Iris pigment epithelial cell (primary cell): ENCODE data around the gene GCK.

ENCODE experiments used
- DNase-seq: peaks from one replicate; pipeline ENCODE4 v3.0.0-alpha.2; 2011; ENCODE audit warnings: low read depth

The GCK gene

DNA sequence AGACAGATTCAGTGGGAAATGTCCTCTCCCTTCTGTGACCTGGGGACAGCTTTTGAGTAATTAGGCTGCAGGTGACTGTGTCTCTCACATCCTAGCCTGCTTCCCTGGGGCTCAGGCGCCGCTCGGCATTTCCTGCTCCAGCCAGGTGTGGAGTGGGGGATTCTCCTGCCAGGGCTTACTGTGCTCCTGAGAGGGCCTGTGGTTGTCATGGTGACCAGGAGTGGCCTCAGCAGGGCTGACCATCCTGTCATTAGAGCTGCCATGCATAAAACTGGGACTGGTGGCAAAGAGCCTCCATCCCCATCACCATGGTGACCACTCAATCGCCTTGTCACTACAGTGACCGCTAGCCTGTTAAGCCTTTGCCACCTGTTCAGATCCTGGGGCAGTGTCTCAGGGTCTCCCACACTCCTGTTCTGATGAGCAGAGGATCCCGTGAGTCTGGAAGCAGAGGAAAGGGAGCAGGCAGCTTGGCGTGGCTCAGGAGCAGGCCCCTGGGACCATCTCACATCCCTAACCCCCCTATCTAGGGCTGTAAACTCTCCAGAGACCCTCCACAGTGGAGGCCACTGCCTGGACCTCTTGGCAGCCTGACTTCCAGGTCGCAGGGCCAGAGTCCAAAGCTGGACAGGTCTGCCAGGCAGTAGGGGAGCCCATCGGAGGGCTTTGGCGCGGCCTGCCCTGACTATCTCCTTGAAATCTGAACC lies at the start of gene GCK:
Gene GCK (minus strand): TSS at position 154 of the 707 bp plus-strand sequence. CDS start 486 bp downstream, outside the sequence.
- no peak for DNase-seq

DNA sequence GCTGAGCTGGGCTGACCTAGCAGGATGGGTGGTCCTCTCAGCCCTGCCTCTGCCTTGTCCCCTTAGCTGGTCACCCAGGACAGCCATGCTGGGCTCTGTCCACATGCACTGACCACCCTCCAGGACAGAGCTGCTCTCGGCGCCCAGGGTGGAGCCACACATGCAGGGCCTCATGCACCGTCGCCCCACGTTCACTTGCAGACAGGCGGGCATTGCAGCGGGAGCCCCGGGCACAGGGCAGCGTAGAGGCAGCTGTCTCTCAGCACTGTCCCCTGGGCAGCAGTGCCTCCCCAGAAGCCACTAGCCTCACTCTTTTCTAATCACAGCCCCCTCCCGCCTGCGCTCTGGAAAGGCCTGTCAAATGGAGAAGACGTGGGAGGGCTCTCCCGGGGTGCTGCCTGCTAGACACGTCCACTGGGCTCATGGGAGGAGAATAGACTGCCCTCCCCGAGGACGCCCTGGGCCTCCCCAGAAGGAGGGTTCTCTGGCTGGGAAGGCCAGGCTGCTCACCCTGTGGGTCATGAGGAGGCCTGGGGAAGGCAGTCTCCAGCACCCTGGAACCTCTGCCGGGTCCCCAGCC lies 49.0 kb upstream of the GCK start:
- no peak for DNase-seq

DNA sequence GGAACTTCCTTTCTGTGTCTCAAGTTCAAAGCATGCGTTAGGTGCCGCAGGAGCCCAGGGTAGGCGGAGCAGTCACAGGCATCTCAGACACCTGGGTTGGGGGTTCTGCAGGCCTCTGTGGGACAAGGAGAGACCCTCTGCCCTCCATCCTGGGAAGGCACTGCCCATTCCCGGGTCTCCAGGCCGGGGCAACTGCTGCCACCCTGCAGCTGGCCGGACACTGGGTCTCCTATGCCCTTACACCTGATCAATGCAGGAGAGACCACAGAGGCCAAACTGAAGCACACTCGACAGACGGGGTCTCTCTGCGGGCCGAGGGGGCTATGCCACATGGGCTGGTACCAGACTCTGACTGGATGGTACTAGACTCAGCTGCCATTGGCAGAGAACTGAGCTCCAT lies 48.5 kb upstream of the GCK start:
- DNase-seq, result no peak

DNA sequence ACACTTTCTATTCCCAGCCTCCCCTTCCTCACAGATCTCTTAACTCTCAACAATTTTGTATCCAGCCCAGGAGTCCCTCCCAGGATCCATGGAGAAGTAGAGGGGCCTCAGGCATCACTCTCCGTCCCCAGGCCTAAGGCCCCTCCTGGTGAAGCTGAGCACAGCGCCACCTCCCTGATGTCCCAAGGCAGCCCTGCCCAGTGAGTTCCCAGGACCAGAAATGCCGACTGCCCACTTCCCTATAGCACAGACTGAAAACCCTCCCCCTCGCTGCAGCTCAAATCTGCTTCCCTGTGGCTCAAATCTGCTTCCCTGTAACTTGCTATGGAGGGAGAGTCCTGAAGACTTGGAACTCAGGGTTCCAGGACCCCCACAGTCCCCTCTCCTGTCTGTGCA lies 47.1 kb upstream of the GCK start:
- no peak for DNase-seq

DNA sequence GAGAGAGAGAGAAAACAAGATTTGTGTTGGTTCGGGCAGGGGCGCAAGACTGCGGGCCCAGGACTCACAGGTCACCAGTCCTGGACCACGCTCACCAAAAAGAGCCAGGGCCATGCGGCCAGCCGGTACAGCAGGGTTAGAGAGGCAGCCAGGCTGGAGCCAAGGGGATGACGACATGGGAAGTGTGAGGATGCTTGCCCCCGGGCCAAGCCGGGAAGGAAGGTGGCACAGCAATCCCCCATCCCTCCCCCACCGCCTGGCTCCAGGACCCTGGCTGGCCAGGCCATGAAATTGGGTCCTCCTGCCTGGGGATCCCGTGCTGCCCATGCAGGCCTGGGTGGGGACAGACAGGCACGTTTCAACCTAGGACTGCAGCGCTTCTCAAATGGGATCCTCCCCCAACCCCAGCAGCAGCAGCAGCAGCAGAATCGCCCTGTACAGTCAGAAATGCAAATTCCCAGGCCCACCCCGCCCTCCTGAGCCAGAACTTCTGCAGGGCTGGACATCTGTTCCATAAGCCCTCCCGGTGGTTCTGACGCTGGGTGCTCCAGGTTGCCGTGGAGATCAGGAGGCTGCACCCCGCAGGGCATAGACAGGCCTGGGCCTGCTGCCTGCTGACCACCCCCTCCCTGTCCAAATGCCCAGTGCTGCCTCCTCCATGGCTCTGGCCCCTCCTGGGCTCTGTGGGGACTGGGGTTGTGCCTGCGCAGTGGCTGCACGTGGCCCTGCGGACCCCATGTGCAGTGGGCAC lies 46.5 kb upstream of the GCK start:
- DNase-seq, result no peak

DNA sequence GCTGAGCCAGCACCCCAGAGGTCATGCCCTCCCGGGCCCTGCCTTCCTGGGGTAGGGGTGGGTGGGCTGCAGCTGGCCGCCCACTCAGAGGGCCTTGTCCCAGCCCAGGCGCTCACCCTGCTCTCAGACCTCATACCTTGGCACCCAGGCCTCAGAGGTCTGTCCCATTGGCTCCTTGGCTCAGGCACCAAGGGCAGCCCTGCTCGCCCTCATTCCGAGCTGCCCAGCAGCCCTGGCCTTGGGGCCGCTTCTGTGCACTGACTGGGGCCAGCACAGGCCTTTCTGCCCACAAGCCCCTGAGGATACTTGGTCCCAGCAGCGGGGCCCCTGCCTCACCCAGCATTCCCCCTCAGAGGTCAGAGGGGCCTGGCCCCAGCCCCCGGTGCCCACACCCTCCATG lies 45.8 kb upstream of the GCK start:
- DNase-seq, result no peak

DNA sequence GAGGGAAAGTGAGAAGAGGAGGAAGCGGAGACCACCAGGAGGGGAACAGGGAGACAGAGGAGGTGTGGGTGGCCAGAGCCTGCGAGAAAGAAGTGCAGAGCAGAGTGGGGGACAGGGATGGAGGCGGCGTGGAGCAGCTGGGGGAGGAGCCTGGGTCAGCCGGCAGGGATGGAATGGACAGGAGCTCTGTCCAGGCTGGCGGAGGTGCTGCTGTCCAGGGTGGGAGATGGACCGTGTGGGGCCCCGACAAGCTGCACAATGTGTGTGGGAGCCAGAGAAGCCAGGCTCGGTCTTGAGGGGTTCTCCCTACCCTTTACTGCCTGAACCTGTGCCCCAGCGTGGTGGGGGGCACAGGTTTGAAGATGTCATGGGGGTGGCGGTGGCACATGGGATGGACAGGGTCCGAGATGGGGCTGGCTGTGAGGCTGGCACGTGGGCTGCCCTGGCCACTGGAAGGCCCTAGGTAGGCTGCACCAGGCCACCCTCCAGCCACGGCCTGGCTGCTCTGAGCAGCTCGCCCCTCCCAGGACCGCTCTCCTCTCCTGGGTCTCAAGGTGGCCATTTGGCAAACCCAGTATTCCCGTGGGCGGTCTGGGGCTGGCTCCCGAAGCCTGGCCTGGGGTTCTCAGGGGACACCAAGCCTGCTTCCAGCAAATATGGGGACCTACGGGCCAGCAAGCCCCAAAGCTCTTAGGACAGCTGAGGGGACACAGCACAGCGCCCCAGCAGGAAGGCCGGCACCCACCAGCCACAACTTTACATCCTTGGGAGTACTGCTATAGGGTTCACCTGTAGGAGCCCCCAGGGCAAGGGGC lies 43.9 kb upstream of the GCK start:
- no peak for DNase-seq

DNA sequence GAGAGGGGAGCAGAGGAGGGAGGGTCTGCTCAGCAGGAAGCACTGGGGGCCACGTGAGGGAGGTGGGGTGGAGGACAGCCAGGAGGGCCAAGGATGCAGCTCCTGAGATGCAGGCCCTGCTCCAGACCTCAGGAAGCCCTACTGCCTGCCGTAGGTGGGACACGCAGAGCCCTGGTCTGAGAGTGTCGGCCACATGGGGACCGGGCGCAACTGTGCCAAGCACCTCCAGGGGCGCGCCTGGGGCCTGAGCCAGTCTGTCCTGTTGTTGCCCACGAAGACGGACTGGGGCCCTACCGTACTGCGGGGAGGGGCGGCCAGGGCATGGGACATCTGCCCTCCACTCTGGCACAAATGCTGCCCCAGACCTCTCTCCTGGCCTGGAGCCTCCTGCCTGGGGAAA lies 43.2 kb upstream of the GCK start:
- no peak for DNase-seq

DNA sequence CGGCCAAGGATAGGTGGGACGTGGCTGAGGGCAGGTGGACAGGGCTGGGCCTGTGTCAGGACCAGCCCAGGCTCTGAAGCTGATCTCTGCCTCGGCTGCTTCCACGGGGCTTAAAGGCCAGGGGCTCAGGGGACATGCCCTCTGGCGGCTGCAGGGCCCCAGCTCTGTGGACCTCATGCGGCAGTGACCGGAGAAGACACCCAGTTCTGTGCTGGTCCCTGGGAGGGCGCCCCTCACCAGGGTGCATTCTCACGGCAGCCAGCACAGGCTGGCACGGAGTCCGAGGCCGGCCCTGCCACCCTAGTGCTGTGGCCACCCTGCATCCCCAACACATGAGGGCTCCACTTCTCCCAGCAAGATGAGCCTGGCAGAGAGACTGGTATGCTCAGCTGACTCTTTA lies 41.8 kb upstream of the GCK start:
- no peak for DNase-seq

DNA sequence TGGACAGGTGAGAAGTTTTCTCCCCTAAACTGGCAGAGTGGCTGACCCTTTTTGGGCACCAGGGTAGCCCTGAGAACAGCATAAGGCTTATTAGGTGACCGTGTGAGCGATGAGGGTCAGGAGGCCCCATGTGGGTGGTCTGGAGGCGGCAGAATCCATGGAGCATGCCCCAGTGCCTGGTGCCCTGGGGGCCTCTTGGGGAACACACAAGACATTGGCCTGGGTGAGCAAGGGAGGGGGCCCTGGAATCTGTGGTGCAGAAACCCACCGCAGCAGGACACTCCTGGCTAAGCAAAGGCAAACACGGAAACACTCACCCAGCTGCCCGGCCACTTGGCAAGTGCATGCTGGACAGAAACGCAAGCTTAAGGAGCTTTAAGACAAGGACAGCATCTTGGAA lies 41.0 kb upstream of the GCK start:
- no peak for DNase-seq

DNA sequence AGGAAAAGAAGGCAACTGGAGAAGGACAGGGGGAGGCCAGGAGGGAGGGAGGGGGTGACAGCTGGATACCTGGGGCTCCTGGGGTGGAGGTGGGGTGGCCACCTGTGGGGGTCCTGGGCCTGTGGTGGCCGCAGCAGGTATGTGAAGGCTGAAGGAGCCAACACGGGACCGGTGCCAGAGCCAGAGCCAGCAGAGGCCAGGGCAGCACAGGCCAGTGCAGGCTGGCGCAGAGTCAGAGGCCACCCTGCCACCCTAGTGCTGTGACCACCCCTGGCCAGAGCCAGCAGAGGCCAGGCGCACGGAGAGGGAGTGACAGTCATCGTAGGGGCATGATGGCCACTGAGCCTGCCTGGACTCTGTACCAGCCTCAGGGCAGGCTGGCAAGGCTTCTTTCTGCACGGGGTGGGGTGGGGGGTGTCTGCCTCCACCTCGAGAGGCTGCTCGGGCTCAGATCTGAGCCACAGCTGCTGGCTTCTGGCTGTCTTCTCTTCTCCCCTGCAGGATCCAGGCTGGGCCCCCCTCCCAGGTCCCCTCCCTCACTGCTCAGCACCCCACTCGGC lies 40.4 kb upstream of the GCK start:
- no peak for DNase-seq

DNA sequence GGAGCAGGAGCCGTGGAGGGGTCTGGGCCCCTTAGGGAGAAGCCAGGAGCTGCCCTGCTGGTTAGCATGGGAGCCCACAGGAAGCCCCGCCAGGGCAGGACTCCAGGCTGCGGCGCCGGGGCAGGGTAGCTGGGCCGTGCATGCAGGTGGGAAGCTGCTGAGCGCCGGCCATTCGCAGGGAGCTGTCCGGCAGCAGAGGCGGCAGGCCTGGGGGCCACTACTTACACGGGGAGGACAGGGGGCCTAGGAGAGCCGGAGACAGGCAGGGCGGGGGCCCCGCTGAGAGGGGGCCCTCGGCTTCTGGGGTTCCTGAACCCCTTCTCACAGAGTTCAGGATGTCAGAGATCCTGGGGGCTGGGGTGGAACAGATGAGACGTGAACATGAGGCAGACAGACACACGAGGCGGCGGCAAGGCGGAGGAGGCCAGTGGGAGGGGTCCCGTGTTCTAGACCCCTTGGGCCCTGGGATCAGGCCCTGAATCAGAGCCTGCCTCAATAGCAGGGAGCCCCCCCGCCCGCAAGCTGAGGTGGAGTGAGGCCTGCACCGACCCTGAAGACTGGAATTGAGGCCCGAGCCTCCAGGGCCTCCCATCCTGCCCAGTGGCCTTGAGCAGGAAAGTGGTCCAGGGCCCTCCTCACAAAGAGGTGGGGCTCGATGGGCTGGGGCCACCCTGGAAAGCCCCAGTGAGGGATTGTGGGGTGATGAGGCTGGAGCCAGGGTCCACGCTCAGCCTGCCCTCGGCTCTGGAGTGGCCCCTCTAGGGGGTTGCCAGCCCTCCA lies 39.5 kb upstream of the GCK start:
- DNase-seq, result no peak

DNA sequence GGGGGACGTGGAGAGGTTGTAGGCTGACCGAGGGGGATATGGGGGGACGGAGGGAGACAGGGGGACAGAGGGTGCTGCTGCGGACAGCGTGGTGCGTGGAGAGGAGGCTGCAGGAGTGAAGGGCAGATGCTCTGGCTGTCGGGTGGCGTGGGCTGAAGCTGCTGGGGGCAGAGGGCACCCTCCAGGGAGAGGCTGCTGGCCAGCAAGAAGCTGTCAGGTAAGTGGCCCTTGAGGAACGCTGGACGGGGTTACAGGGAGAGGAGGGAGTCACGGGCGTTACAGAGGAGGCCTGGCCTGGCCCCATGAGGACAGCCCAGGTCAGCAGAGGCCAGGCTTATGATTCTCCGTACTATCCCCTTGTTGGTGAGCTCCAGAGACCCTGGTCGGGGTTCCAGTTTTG lies 38.7 kb upstream of the GCK start:
- no peak for DNase-seq

DNA sequence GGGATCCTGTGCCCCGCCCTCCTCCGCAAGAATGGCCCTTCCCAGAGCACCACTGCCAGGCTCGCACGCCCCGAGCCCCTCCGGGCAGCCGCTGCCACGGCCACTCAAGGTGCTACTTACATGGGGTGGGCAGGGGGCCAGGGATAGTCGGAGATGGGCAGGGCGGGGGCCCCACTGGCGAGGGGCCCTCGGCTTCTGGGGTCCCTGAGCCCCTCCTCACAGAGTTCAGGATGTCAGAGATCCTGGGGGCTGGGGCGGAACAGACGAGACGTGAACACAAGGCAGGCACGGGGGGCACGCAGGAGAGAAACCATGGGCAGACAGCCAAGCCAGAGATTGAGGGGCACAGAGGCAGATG lies 37.1 kb upstream of the GCK start:
- DNase-seq, result no peak

DNA sequence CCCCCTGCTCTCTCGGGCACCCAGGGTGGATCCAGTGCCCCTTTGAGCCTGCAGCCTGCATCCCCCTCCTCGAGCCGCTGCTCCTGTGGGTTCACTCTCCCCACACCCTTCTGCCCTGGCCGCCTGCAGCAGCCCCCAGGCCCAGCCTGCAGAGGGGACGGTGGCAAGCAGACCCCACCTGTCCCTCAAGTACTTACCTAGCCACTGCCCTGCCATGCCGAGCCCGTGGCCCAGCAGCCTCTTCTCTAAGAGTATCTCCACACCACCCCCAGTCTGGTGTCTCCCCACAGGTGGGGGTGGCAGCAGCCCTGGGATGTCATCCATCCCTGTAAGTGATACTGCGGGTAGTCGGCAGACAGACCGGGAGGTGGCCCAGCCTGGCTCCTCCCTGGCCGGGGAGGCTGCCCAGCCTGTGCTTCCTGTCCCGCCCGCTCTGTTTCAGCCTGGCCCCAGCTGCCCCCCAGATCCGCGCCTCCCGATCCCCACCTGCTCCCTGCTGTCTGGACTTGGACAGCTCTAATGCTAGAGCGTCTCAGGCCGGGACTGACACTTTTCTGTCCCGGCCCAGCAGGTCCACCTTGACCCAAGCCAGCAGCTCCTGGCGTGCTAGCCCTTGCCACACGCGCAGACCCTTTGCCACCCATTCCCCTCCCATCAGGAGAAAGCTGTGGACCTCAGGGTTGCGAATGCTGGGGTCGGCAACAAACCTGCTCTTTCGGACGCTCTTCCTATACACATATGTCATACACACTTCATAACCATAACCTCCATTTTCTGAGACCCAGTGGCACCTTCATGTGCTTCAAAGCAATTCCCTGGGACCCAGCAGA lies 36.5 kb upstream of the GCK start:
- no peak for DNase-seq

DNA sequence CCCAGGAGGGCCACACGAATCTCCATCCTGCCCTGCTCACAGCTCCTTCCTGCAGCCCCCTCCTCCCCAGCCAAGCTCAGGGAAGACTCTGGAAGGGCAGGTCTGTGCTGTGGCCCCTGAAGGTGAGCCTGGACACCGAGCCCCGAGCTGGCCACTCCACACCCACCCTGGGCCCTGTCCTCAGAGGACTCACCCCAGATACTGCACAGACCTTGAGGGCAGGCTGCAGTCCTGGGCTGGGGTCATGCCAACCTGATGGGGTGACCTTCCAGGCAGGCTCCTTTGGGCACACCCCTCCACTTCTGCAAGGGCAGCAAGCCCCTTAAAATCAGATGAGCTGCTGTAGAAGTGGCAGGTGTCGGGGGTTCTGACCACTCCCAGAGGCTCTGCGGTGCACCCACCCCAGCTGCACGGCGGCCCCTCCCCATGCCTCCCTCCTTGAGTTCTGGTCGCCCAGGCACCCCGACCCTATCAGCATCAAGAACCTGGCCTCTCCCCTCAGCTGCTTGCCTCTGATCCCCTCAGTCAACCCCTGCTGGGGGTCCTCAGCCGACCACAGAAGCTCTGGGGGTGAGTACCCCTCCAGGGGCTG lies 35.8 kb upstream of the GCK start:
- DNase-seq, result no peak

DNA sequence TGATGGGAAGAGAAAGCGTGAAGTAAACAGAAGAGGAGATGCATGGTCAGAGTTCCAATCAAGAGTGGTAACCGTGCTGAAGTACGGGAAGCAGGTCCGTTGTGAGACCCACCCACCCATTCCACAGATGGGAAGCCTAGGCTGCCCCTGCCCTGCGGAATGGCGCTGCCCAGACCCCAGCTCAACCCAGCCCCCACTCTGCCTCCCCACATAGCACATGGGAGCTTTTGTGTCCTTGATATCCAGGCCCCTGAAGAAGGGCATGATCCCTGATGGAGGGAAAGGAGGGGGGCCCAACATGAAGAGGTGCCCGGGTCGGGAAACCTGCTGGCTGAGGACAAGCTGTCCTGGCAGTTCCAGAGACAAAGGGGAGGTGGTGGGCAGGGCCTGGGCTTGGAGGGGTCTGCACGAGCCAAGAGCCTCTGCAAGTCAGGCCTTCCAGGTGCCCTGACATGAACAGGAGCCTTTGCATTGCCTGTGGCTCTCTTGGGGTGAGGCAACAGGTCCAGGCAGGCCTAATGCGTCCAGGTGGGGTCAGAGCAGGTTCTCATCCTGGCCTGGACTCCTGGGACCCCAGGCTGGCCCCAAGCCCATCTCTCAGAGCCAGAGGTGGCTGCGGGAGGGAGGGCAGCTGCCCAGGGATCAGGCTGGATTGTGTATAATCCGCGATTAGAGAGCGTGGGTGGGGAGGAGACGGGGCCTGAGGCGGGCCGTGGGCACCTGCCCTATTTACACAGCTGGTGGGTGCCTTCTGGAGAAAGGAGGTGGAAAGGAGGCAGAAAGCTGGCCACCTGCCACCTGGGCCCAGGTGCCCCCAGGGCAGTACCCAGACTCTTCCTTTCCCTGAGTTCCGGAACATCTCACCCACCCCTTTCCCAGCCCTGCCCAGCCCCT lies 35.1 kb upstream of the GCK start:
- no peak for DNase-seq

DNA sequence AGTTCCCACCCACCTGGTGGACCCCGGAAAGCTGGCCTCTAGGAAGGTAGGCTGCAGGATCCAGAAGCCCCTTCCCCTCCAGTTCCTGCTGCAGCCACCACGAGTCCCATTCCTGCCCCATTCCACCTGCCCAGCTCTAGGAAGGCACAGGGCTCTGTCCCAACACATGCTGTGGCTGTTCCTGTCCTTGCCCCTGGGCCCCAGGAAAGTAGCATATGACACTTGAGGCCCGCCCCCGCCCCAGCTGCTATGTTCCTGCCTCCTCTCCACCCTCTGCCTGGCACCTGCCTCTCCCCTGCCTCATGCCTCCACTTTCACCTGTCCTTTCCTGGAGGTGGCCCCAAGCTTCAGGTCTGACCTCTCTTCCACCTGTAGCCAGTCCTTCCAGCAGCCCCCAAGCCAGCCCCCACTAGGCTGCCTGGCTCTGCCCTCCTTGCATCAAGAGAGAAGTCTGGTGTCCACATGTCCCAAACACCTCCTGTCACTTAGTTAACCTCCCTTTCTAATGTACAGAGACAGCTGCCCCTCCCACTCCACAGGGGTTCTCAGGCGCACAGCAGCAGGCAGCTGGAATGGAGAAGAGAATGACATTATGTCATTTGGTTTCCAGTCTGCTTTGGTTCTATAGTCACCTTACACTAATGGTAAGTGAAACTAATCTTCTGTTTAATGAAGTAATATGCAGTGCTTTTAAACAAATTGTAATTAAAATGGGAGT lies 34.3 kb upstream of the GCK start:
- no peak for DNase-seq
